ENCODE measurements around the gene SLC22A23.

SLC22A23 gene

DNA sequence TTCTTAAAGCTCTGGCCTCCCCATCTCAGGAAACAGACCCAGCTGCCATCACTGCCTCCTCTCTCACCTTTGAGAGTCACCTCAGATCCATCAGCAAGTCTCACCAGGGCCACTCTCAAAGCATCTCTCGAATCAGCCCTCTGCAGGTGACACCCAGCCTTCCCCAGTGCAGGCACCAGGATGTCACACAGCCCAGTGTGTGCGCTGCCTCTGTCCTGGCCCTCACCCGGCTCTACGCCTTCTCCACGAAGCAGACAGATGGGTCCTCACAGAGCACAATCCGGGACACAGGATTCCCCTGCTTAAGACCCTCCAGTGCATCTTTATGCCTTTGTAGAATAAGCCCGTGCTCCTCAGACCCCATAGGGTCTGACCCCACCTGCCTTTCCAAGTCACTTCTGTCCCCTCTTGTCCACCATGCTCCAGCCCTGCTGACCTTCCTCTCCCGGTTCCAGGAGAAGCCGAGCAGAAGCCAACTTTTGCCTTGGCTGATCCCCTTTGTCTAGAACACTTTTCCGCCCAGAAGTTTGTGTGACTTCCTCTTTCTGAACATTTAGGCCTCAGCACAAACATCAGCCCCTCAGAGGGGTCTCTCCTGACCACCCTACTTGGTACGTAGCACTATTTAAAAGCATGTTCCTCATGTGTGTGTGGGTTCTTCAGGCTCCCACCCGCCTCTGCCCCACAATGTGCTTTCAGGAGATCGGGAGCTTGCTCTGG is 137.9 kb downstream of the SLC22A23 start:
- no peak for DNase-seq (ENCODE audit: low read depth in 2 of 2)

DNA sequence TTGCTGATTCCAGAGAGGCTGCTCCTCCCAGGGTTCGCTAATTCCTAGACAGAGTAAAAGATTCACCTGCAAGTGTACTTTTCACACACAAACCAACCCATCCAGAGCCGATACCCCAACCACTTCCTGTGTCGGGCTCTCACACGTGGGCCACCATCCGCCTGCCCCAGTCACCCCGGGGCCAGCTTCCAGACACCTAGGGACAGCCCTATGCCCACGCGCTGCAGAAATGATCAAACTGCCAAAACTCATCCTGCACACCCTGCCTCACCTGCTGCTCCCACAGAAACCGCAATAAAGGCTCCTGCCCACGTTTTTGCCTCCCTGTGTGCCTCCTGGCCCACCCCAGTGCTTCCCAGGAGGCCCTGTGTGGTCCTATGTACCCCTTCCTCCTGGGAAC is 138.6 kb downstream of the SLC22A23 start:
- peak; percentile 6 to 47 for DNase-seq (ENCODE audit: low read depth in 2 of 2)

DNA sequence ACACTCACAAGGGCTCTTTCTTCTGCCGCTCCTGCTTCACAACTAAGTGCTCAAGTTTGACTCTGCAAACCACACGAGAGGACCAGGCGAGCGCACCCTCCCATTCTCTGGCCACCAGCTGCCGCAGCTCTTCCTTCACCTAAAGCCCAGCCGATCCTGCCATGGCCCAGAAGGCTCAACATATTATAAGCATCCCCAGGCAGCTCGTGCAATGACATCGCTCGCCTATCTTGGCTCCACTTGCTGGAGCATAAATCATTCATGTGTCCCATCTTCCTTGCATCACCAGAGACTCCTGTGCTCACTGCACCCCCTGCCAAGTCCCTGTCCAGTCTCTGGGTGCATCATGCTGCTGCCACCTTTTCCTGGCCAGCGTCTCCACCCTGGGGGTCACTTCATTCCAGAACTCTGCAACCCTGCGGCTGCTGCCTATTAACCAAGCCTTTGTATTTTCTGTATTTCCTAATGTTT is 139.1 kb downstream of the SLC22A23 start:
- no peak for DNase-seq (ENCODE audit: low read depth in 2 of 2)

DNA sequence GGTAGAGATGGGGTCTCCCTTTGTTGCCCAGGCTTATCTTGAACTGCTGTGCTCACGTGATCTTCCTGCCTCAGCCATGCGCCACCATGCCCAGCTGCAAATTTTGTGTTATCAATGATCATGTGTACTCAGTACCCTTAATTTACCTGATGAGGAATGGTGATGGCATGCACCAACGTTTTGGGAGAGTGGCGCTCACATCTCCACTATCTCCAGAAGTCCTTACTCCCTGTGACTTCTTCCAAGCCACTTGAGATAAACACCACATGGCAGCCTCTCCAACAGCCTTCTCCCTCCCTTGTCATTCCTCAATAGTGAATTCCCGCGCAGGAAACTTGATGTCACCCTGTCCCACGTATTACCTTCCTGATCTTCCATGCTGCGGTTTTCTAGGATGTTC is 140.0 kb downstream of the SLC22A23 start:
- no peak for DNase-seq (ENCODE audit: low read depth in 2 of 2)

DNA sequence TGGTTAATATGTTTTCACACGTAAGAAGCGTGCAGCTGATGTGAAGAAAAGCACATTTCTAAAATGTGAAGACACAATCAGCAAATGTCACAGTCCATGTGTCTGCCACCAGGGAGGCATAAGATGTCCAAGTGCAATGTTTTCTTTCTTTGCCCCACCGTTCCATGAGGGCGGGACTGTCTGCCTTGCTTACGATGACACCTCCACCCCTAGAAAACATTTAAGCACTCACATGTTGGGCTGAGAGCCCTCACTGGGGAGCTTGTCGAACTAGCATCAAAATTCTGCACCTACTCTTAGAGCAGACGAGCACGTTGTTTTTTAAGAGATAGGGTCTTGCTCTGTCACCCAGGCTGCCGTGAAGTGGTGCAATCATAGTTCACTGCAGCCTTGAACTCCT is 140.5 kb downstream of the SLC22A23 start:
- DNase-seq (ENCODE audit: low read depth in 2 of 2), result no peak

DNA sequence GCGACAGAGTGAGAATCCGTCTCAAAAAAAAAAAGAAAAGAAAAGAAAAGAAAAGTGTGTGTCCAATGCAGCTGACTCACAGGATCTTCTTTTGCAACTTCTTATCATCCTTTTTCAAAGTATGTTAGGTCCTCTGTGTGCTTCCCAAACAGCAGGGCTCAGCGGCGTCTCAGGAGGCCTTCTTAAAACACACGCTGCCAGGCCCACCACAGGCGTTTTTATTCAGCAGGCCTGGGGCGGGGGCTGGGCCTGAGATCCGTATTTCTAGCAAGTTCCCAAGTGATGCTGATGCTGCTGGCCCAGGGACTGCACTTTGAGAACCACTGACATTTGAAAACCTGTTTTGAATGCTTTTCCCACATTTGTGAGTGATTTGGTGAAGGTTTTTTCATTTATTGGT is 141.0 kb downstream of the SLC22A23 start:
- no peak for DNase-seq (ENCODE audit: low read depth in 2 of 2)

DNA sequence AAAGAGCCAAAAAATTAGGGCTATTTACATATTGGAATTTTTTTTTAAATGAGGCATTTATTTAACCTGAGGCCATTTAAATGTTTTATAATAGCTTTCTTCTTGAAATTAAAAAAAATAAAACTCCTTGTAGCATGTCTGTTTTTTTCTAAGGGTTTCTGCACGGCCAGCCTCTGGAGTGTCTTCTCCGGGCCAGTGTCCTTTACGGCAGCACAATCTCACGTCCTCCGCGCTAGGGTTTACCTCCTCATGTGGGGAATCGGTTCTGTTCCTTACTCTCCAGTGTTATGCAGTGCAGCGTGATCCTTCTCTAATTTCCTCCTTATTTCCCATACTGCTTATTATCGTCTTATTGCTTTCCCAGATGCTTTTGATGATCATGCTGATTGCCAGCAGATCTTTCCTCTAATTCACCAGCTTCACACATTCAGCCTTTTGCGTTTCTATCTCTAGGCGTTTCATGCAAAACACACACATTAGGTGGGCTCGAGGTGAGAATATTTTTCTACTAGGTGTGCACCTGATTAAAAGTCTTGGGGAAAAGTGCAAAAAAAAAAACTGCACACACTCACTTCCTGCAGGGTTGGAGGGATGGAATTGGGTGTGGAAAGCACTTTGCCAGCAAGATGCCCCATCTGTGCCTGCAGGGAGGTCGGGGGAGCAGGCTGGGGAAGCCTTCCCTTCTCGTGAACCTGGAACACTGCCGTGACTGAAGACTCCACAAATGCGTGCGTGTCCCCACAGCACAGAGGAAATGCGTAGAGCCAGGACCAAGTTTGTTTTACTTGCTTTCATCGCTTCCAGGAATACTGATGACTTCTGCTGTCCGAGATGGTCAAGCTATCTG is 142.0 kb downstream of the SLC22A23 start:
- DNase-seq (ENCODE audit: low read depth in 2 of 2), result no peak

DNA sequence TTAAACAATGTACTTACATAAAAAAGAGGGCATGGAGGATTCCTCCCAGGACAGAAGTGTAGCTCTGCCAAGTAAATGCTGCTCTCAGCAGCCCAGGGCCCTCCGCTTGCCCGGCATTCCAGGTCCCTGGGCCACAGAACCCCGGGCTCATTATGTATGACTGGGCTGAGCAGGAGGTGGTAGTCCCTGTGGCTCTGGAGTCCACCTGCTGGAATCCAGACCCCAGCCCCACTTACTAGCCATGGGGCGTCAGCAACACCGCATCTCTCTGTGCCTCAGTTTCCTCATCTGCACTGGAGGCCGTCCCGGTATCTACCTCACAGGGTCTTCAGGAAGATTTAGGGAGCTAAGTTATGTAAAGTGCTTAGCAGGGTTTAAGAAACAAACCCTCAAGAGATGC is 142.7 kb downstream of the SLC22A23 start:
- no peak for DNase-seq (ENCODE audit: low read depth in 2 of 2)

DNA sequence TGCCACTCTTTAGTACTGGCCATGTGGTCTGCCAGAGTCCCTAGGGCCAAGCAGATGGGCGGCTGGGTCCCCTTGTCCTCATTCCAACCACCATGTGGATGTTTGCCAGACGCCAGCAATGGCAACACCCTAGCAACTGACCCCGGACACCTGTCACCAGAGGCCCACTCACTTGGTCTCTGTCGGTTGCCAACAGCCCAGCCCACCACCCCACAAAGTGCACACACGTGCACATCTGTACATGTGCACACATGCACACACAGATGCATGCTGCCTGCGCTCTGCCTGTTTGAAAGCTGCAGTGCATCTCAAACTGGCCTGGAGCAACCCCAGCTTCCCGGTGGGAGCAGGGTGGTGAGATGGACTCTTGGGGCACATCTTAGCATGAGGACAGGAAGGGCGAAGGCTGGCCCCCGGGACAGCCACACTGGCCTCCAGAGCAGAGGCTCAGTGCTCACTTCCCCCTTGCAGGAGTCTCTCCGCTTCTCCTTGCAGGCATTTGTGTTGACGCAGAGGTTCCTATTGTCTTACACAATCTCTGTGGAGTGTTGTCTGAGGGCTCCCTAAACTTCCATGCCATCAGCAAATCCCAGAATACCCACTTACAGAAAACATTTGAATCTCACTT is 144.1 kb downstream of the SLC22A23 start:
- no peak for DNase-seq (ENCODE audit: low read depth in 2 of 2)

DNA sequence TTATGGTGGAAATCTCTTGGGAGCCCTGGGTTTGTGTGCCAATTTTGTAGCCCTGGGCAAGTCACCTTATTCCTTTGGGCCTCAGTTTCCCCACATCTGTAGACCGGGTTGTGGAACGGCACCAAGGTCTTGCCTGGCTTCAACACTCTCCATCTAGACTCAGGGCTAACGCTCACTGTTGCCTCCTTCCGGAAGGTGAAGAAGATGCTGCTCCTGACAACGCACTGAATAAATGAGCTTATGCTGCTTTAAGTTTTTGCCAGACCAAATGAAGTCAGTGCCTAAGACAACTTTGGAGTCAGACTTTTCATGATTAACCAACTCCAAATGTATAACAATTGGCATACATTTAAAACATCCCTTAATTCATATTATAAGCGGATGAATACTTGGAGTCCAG is 145.0 kb downstream of the SLC22A23 start:
- no peak for DNase-seq (ENCODE audit: low read depth in 2 of 2)

DNA sequence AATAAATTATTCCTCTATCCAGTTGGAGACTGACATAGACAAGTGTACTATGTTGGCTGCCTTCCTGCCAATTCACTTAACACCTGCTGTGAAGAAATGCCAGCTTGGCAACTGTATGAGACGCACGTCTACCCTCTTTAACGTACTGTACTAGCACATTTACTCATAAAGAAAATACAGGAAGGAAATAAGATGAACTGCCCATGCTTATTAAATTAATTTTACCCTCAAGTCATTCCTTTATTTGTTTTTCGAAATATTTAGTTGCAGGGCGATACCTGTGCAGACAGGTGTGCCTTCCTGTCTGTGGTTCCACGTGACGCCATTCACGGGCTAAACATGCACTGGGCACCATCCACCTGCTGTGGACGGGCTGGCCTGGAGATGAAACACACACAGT is 146.1 kb downstream of the SLC22A23 start:
- DNase-seq (ENCODE audit: low read depth in 2 of 2), result no peak

DNA sequence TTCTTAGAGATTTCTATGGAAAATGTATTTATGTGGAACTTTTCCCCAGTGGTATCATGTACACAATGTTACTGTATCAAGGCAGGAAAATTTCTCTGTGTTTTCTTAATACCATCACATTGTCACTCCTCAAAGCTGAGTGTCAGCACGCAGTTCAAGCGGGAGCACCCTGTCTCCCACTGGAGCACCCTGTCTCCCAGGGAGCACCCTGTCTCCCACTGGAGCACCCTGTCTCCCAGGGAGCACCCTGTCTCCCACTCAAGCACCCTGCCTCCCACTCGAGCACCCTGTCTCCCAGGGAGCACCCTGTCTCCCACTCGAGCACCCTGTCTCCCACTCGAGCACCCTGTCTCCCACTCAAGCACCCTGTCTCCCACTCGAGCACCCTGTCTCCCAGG is 146.8 kb downstream of the SLC22A23 start:
- no peak for DNase-seq (ENCODE audit: low read depth in 2 of 2)

DNA sequence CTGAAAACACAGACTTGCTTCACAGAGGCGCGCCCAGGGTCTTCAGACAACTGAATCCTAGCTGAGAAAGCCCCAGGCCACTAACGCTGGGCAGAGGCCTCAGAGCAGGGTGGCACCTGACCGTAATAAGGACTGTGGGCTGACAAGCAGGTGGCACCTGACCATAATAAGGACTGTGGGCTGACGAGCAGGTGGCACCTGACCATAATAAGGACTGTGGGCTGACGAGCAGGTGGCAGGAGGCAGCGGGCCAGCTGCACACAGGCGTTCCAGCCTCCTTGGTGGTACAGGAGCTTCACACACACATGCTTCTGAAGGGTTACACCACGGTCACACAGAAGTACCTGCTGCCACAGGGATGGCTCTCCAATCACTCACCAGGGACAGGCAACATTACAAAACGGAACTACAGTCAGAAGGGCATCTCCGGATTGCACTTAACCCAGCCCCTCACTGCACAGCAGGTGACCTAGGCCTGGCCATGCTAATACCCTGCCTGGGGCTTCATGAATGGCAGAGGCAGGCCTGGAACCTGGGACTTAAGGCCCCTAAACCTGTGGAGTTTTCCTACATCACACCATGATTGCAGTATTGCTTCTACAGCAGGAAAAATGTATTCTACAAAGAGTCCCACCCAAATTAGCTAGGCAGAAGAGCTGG is 147.3 kb downstream of the SLC22A23 start:
- DNase-seq (ENCODE audit: low read depth in 2 of 2), result no peak

DNA sequence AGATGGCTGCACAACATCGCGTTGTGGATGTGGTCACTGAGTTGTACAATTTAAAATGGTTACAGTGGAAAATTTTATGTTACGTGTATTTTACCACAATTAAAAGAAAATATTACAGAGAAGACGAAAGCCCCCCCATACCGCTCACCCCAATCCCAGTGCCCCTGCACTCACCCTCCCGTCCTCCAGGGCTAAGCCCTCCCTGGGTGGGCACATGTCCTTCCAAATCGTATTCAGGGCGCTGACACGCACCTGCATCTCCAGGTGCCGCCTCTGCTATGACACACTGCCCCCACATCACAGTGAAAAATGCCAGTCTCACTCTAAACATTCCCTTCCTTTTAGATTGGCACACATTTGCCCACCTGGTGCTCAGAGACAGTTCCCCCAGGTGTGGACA is 148.7 kb downstream of the SLC22A23 start:
- DNase-seq (ENCODE audit: low read depth in 2 of 2), result no peak

DNA sequence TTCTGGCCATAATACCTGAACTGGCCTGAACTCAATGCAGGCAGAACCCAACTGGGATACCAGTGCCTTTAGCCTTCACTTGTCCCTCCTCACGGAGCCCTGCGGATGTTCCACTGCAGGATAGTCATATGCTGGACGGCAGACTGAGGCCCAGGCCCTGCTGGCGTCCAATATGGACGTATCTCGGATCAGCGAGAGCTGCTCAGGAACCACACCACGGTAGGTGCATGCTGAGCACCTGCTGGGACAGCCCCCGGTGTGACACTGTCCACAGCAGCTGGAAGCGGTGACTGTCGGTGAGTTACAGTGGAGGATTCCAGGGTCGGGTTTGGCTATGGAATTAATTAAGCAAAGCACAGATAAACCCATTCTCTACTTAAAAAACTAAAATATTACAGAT is 149.4 kb downstream of the SLC22A23 start:
- no peak for DNase-seq (ENCODE audit: low read depth in 2 of 2)

DNA sequence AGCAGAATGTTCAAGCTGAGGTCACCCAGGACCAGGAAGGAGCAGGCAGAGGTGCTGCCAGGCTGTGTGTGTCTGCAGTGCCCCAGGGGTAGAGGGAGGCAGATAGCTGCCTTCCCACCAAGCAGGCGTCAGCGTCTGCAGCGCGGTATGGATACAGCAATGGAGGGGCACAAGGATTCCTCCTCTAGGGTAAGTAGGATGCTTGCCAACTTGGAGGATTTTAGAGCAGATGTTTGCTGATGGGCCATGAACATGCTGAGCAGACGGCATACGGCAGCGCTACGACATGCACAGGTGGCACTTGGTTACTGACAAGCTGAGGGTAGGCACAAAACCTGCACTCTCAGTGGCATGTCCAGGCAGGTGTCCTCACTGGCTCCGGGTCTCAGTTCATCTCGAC is 150.0 kb downstream of the SLC22A23 start:
- no peak for DNase-seq (ENCODE audit: low read depth in 2 of 2)

DNA sequence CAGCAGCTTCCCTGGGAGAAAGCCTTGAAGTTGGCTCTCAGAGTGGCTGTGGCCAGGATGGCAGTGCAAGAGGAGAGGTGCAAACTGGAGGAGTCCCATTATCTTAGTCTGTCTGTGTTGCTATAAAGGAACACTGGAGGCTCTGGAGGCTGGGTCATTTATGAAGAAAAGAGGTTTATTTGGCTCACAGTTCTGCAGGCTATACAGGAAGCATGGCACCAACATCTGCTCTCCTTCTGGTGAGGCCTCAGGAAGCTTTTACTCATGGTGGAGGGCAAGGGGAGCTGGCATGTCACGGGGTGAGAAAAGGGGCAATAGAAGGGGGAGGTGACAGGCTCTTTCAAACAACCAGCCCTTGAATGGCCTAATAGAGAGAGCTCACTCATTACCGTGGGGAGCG is 151.0 kb downstream of the SLC22A23 start:
- no peak for DNase-seq (ENCODE audit: low read depth in 2 of 2)

DNA sequence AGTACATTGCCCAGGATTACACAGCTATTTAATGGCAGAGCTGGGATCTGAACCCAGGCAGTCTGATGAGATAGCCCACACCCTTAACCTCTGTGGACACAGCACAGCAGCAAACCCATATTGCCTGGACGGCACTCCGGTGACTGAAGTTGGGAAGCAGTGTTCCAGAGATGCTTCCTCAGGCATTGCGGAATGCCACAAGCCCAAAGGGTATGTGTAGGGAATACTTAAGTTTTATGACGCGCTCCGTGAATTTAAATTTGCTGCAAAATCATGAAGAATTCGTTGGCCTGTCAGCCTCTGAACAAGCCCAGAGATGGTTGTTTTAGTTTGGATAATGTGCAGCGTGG is 151.7 kb downstream of the SLC22A23 start:
- no peak for DNase-seq (ENCODE audit: low read depth in 2 of 2)

DNA sequence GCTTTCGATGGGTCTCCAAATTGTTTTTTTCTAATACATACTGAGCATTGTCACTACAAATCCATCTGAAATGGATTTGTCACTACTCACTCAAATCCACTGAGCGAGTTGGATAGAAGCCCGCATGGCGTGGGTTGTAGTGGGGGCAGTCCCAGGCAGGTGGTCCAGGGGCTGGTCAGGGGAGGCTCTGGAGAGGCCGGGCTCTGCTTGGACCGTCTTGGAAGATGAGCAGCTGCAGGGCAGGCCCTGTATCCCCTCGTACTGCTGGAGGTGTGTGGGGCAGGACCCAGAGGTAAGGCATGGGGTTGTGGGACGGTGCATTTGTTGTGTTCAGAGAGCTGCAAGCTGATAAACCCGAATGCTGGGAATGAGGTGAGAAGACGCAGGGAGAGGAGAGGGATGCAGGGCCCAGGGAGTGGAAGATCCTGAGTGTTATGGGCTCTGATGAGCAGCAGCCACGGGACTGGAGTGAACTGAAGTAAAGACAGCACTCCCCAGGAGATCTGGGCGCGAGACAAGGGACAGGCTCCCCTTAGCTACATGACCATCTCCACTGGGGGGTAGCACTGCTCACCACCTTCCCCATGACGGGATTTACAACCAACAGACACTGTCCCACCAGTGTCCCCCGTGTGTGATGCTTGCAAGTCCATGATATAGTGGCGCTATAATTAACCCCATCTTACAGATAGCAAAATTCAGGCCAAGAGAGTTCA is 152.2 kb downstream of the SLC22A23 start:
- DNase-seq (ENCODE audit: low read depth in 2 of 2), result no peak

DNA sequence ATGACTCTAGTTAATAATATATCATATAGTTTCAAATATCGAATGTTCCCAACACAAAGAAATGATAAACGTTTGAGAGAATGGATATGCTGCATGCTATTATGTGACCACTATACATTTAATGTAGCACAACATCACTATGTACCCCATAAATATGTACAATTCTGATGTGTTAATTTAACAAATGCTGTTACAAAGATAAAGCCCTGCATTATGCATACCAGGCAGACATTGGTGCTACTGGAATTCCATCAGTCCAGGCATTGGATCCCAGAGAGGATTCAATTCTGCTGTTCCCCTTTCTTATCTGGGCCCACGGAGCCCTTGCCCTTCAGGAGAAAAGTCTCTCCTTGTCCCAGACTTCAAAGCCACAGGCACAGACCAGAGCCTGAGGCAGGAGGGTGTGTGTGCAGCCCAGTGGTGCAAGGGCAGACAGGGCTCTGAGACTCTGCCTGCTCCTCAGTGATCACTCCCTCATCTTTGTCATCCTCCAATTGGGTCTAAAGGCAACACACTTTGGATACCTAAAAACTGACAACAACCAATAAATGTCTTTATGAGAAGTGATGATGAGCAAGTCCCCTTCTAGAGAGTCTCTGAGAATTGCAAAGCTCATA is 152.9 kb downstream of the SLC22A23 start:
- DNase-seq (ENCODE audit: low read depth in 2 of 2), result no peak

DNA sequence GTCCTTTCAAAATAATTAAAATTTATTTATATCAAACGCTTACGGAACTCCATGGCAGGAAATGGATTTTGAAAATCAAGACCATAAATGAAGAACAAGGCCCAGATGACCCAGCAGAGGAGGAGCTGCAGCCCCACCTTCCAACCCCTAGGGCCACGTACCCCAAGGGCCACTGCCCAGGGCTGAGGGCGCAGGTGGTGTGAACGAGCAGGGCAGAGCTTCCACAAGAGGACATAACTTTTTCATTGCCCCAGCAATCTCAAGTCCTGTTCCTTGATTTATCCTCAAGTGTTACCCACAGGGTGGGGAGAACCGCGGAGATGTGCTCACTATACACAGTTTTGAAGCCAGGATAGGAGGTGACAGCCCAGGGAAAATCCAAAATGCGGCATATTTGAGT is 155.3 kb downstream of the SLC22A23 start:
- DNase-seq (ENCODE audit: low read depth in 2 of 2), result no peak
